ENCODE measurements around the gene KLHL24. TPM values are rescaled to one million over a fixed set of nuclear protein-coding genes. Genes with fewer than 3 reads are reported as not detected.

Gene KLHL24
- total and polyA plus RNA-seq, 2 experiments from 2014 or later, result 8.2 to 51.0 TPM

DNA sequence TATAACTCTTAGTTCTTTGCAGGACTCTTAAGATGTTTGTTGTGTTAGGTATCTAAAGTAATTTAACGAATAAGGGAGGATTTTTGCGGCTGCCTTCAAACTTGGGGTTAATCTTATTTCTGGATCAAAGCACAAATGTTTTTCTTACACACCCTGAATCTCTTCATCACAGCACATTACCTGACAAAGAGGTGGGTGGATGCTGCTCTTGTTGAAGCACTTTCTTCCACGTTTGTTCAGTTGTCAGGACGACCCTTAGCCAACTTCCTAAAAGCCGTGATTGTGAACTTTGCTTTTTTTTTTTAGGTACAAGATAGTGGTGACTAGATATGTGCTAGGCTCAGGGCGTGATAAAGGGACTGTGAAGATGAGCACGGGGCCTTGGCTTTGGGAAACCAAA lies 98.1 kb downstream of the KLHL24 start:
- no peaks in the 10 kb centered on the region for H3K4me1 ChIP-seq (ENCODE audit: insufficient read depth)
- Mint-ChIP-seq H3K4me1 (no peaks in the 10 kb centered on the region), H3K9me3 (no peaks in the 10 kb centered on the region; the same call in 2 of the 3 replicates), H3K27ac (no peak overlapping the region), H3K27me3 (ENCODE audit: insufficient read depth, low read depth, poor library complexity) (no peaks in the 10 kb centered on the region), H3K4me3 (no peak overlapping the region), H3K36me3 (ENCODE audit: low read depth) (peaks cover 83% of the 10 kb centered on the region)
- no peak overlapping the region for H2AFZ ChIP-seq
- H4K20me1 ChIP-seq (replicated peaks; ENCODE audit: insufficient read depth), result peaks cover 3% of the 10 kb centered on the region; the same call in 1 of the 2 replicates
- no peak overlapping the region for H3K4me2 ChIP-seq
- H3K9me2 ChIP-seq (ENCODE audit: insufficient read depth), result no peaks in the 10 kb centered on the region
- peaks cover 18% of the 10 kb centered on the region for H3K79me2 ChIP-seq (replicated peaks; ENCODE audit: insufficient read depth)
- TF ChIP-seq JUNB (IDR thresholded peaks at IDR 0.05; ENCODE audit: unreplicated experiment) (no peak), EZH2phosphoT487 (IDR thresholded peaks at IDR 0.05; ENCODE audit: unreplicated experiment) (no peak)
- H3K4me3 ChIP-seq, result no peak overlapping the region
- ATAC-seq (no peak), DNase-seq (ENCODE audit: low spot score) (no peak)
- H3K27me3 ChIP-seq (ENCODE audit: insufficient read depth), result no peaks in the 10 kb centered on the region
- no peaks in the 10 kb centered on the region for H3F3A ChIP-seq (replicated peaks; ENCODE audit: low read depth)
- H3K27ac ChIP-seq (ENCODE audit: low read depth), result 0 out of 2 replicates have a peak overlapping the region, but pooled peaks have one; percentile 24
- peaks cover 33% of the 10 kb centered on the region for H3K36me3 ChIP-seq (ENCODE audit: insufficient read depth)

Other genes with a start within 250 kb of the KLHL24 start
- gene MCF2L2, start 207.0 kb upstream of the KLHL24 start, total RNA-seq (2014; rRNA removed; shearing (Covaris generic)), result 9.0 and 14.6 TPM in 2 replicates
- 4.1 and 6.7 TPM in 2 replicates for gene MCF2L2, start 207.0 kb upstream of the KLHL24 start, polyA plus RNA-seq (2016; fragmentation: Nextera tagmentation; extraction: Ambion mirVana)
- gene KLHL6, start 79.9 kb upstream of the KLHL24 start, total RNA-seq (2014; rRNA removed; shearing (Covaris generic)), result 0.12 TPM in 1 of 2 replicates, not detected in the other
- gene KLHL6, start 79.9 kb upstream of the KLHL24 start, polyA plus RNA-seq (2016; fragmentation: Nextera tagmentation; extraction: Ambion mirVana), result 0.05 TPM in 1 of 2 replicates, not detected in the other
- 45.9 and 72.8 TPM in 2 replicates for gene YEATS2, start 62.2 kb downstream of the KLHL24 start, total RNA-seq (2014; rRNA removed; shearing (Covaris generic))
- gene YEATS2, start 62.2 kb downstream of the KLHL24 start, polyA plus RNA-seq (2016; fragmentation: Nextera tagmentation; extraction: Ambion mirVana), result 13.9 and 15.2 TPM in 2 replicates
- gene MAP6D1, start 190.0 kb downstream of the KLHL24 start, total RNA-seq (2014; rRNA removed; shearing (Covaris generic)), result 8.2 and 10.6 TPM in 2 replicates
- 1.1 and 2.6 TPM in 2 replicates for gene MAP6D1, start 190.0 kb downstream of the KLHL24 start, polyA plus RNA-seq (2016; fragmentation: Nextera tagmentation; extraction: Ambion mirVana)
- 65.7 and 67.5 TPM in 2 replicates for gene PARL, start 249.3 kb downstream of the KLHL24 start, total RNA-seq (2014; rRNA removed; shearing (Covaris generic))
- 78.7 and 82.7 TPM in 2 replicates for gene PARL, start 249.3 kb downstream of the KLHL24 start, polyA plus RNA-seq (2016; fragmentation: Nextera tagmentation; extraction: Ambion mirVana)